ENCODE data around the gene DNASE1L3. TPM values are rescaled to one million over a fixed set of nuclear protein-coding genes. Genes with fewer than 3 reads are reported as not detected.

DNASE1L3 gene
- total RNA-seq, 8 experiments from 2014 or later = 0.17 to 1.4 (median 0.27) TPM; not detected in 2

GRCh38 chr3:58154626-58155449 lies 55.9 kb downstream of the DNASE1L3 start:
- Histone ChIP-seq H3K4me1 (replicated peaks in 1 of 2) (no peaks in the 10 kb centered on the region), H3K27ac (no peak overlapping the region), H3K4me3 (no peak overlapping the region)
- in situ Hi-C loops (cut with MboI; ENCODE audit: low pct_unique_long_range_greater_than_20kb in 2 of 9, low sequenced_read_pairs in 9 of 9, unreplicated experiment in 9 of 9) = no loop called here
- 85 to 100% (median 96%) methylated on average over 1 to 10 of the region's 10 CpGs; no CpG with 5 or more reads in 1 of the 10 experiments for WGBS, 10 experiments
- ATAC-seq (replicated peaks in 6 of 8) = no peak

- no peak for ATAC-seq (replicated peaks in 6 of 8)
Measured at GRCh38 chr3:58153371-58153770, 57.4 kb downstream of the DNASE1L3 start.

GRCh38 chr3:58152225-58153015 lies 58.4 kb downstream of the DNASE1L3 start:
- in situ Hi-C loops (cut with MboI; ENCODE audit: low pct_unique_long_range_greater_than_20kb in 2 of 9, low sequenced_read_pairs in 9 of 9, unreplicated experiment in 9 of 9) = no loop called here
- no peak for ATAC-seq (replicated peaks in 6 of 8)
- no peak overlapping the region for H3K4me3 ChIP-seq
- no peak overlapping the region for H3K27ac ChIP-seq
- WGBS, 10 experiments = 73 to 100% (median 91%) methylated on average over 1 to 17 of the region's 17 CpGs; no CpG with 5 or more reads in 1 of the 10 experiments
- H3K4me1 ChIP-seq (replicated peaks in 1 of 2) = no peaks in the 10 kb centered on the region

More at GRCh38 chr3:58153371-58153770, 57.4 kb downstream of the DNASE1L3 start:
- in situ Hi-C loops (cut with MboI; ENCODE audit: low pct_unique_long_range_greater_than_20kb in 2 of 9, low sequenced_read_pairs in 9 of 9, unreplicated experiment in 9 of 9) = no loop called here
- WGBS, 10 experiments = 96 to 100% (median 100%) methylated on average over 1 to 9 of the region's 16 CpGs; no CpG with 5 or more reads in 6 of the 10 experiments
- Histone ChIP-seq H3K27ac (no peak overlapping the region), H3K4me3 (no peak overlapping the region), H3K4me1 (replicated peaks in 1 of 2) (no peaks in the 10 kb centered on the region)

- Histone ChIP-seq H3K4me1 (replicated peaks in 1 of 2) (no peaks in the 10 kb centered on the region), H3K27ac (no peak overlapping the region), H3K4me3 (no peak overlapping the region)
- WGBS, 10 experiments = 22 to 100% (median 67%) methylated on average over 1 to 2 of the region's 3 CpGs; no CpG with 5 or more reads in 3 of the 10 experiments
- peak in 1 of 8 experiments; percentile 7 for ATAC-seq (replicated peaks in 6 of 8)
- in situ Hi-C loops (cut with MboI; ENCODE audit: low pct_unique_long_range_greater_than_20kb in 2 of 9, low sequenced_read_pairs in 9 of 9, unreplicated experiment in 9 of 9) = no loop called here
Measured at GRCh38 chr3:58151637-58152036, 59.1 kb downstream of the DNASE1L3 start.

GRCh38 chr3:58150810-58151199 lies 60.0 kb downstream of the DNASE1L3 start:
- Histone ChIP-seq H3K27ac (no peak overlapping the region), H3K4me3 (no peak overlapping the region), H3K4me1 (replicated peaks in 1 of 2) (no peaks in the 10 kb centered on the region)
- WGBS, 10 experiments = 0 to 100% (median 91%) methylated on average over 1 to 11 of the region's 13 CpGs; no CpG with 5 or more reads in 2 of the 10 experiments
- no peak for ATAC-seq (replicated peaks in 6 of 8)
- in situ Hi-C loops (cut with MboI; ENCODE audit: low pct_unique_long_range_greater_than_20kb in 2 of 9, low sequenced_read_pairs in 9 of 9, unreplicated experiment in 9 of 9) = no loop called here

GRCh38 chr3:58150130-58150809 lies 60.5 kb downstream of the DNASE1L3 start:
- Histone ChIP-seq H3K4me1 (replicated peaks in 1 of 2) (no peaks in the 10 kb centered on the region), H3K4me3 (no peak overlapping the region), H3K27ac (no peak overlapping the region)
- no peak for ATAC-seq (replicated peaks in 6 of 8)
- in situ Hi-C loops (cut with MboI; ENCODE audit: low pct_unique_long_range_greater_than_20kb in 2 of 9, low sequenced_read_pairs in 9 of 9, unreplicated experiment in 9 of 9) = no loop called here
- WGBS, 10 experiments = 29 to 96% (median 88%) methylated on average over 3 to 9 of the region's 14 CpGs; no CpG with 5 or more reads in 1 of the 10 experiments

GRCh38 chr3:58148049-58148448 lies 62.7 kb downstream of the DNASE1L3 start:
- ATAC-seq (replicated peaks in 6 of 8) = no peak
- Histone ChIP-seq H3K27ac (no peak overlapping the region), H3K4me3 (no peak overlapping the region), H3K4me1 (replicated peaks in 1 of 2) (no peaks in the 10 kb centered on the region)
- in situ Hi-C loops (cut with MboI; ENCODE audit: low pct_unique_long_range_greater_than_20kb in 2 of 9, low sequenced_read_pairs in 9 of 9, unreplicated experiment in 9 of 9) = no loop called here
- WGBS, 10 experiments = 80 to 100% (median 100%) methylated on average over 1 to 9 of the region's 9 CpGs; no CpG with 5 or more reads in 1 of the 10 experiments

- Histone ChIP-seq H3K27ac (no peak overlapping the region), H3K4me3 (no peak overlapping the region), H3K4me1 (replicated peaks in 1 of 2) (no peaks in the 10 kb centered on the region)
- in situ Hi-C loops (cut with MboI; ENCODE audit: low pct_unique_long_range_greater_than_20kb in 2 of 9, low sequenced_read_pairs in 9 of 9, unreplicated experiment in 9 of 9) = no loop called here
- peak in 2 of 8 experiments; percentile 10 to 59 for ATAC-seq (replicated peaks in 6 of 8)
- WGBS, 10 experiments = 51 to 100% (median 82%) methylated on average over 1 to 7 of the region's 7 CpGs
Measured at GRCh38 chr3:58144478-58145325, 66.1 kb downstream of the DNASE1L3 start.

- H3K4me3 ChIP-seq = no peak overlapping the region
- H3K4me1 ChIP-seq (replicated peaks in 1 of 2) = no peaks in the 10 kb centered on the region
- in situ Hi-C loops (cut with MboI; ENCODE audit: low pct_unique_long_range_greater_than_20kb in 2 of 9, low sequenced_read_pairs in 9 of 9, unreplicated experiment in 9 of 9) = no loop called here
- 80 to 100% (median 100%) methylated on average over 1 to 6 of the region's 9 CpGs; no CpG with 5 or more reads in 3 of the 10 experiments for WGBS, 10 experiments
- no peak for ATAC-seq (replicated peaks in 6 of 8)
- H3K27ac ChIP-seq = no peak overlapping the region
Measured at GRCh38 chr3:58143417-58144055, 67.2 kb downstream of the DNASE1L3 start.
